OCI-LY3 (cell line): ENCODE data around the gene NQO2.
"Not testable (repeated sequence)": the region's sequence is repeated elsewhere in the genome, so short reads cannot be mapped to it uniquely, and the experiment has no call there.

Experiments
- H2AFZ ChIP-seq: fragments of 200-600, 300-600 bp; shearing (Covaris generic); 2 replicates; pipeline ENCODE4 v1.6.0; 2014; ENCODE audit warnings: antibody characterized with exemption, low read depth, low read length
- H3K27ac ChIP-seq: fragments of 200-600, 300-600 bp; sonication (generic); 2 replicates; pipeline ENCODE4 v1.5.1; 2014; ENCODE audit warnings: mild to moderate bottlenecking, low read length, moderate library complexity, mixed read lengths
- H3K27me3 ChIP-seq: fragments of 200-600, 300-600 bp; sonication (generic); 2 replicates; pipeline ENCODE4 v1.6.1; 2014; ENCODE audit warnings: low read depth, low read length, mixed read lengths
- H3K36me3 ChIP-seq: fragments of 200-600, 300-600 bp; sonication (generic); replicated peaks from 2 replicates; pipeline ENCODE3; 2014; ENCODE audit warnings: low read depth, low read length, mixed read lengths
- H3K4me1 ChIP-seq: fragments of 300-600, 200-600 bp; sonication (generic); 2 replicates; pipeline ENCODE4 v1.6.1; 2014; ENCODE audit warnings: low read length, mixed read lengths
- H3K4me2 ChIP-seq: fragments of 200-600, 300-600 bp; sonication (generic); 2 replicates; pipeline ENCODE4 v1.6.1; 2014; ENCODE audit warnings: low read length, mixed read lengths
- H3K4me3 ChIP-seq: fragments of 300-600, 200-600 bp; sonication (generic); 2 replicates; pipeline ENCODE4 v1.5.1; 2014; ENCODE audit warnings: antibody characterized with exemption, mild to moderate bottlenecking, low read length, moderate library complexity
- H3K79me2 ChIP-seq: fragments of 300-600, 200-600 bp; shearing (Covaris generic); 2 replicates; pipeline ENCODE4 v1.6.1; 2014; ENCODE audit warnings: mild to moderate bottlenecking, low read length, mixed read lengths
- H3K9ac ChIP-seq: fragments of 300-600, 200-600 bp; shearing (Covaris generic); 2 replicates; pipeline ENCODE4 v1.6.0; 2014; ENCODE audit warnings: mild to moderate bottlenecking, low read length, moderate library complexity
- H3K9me3 ChIP-seq: fragments of 200-600, 300-600 bp; shearing (Covaris generic); 2 replicates; pipeline ENCODE4 v1.6.1; 2014; ENCODE audit warnings: low read length, mixed read lengths; ENCODE audit not compliant: insufficient read depth
- H4K20me1 ChIP-seq: fragments of 200-600, 300-600 bp; sonication (generic); 2 replicates; pipeline ENCODE4 v1.6.1; 2016; ENCODE audit warnings: low read length, mixed read lengths; ENCODE audit not compliant: insufficient read depth
- EZH2phosphoT487 ChIP-seq: fragments of 200-600 bp; shearing (Covaris generic); IDR thresholded peaks from 2 replicates; pipeline ENCODE4 v1.6.1; 2018; ENCODE audit warnings: antibody characterized with exemption, mixed run types, low read depth
- TF ChIP-seq, protein P1 (sequence below): fragments of 200-600, 300-600 bp; sonication (generic); IDR thresholded peaks from 2 replicates; pipeline ENCODE4 v1.5.1; 2014; ENCODE audit warnings: antibody characterized with exemption, low read length, low read depth

NQO2 gene

GRCh38 chr6:3017304-3017703, 17.6 kb downstream of the NQO2 start:
- no peak overlapping the region for H3K9ac ChIP-seq
- no peak overlapping the region for H3K4me2 ChIP-seq
- no peaks in the 10 kb centered on the region for H4K20me1 ChIP-seq
- no peak overlapping the region for H3K4me3 ChIP-seq
- H3K27me3 ChIP-seq: no peaks in the 10 kb centered on the region
- H3K79me2 ChIP-seq: no peaks in the 10 kb centered on the region
- TF ChIP-seq, protein P1, sequence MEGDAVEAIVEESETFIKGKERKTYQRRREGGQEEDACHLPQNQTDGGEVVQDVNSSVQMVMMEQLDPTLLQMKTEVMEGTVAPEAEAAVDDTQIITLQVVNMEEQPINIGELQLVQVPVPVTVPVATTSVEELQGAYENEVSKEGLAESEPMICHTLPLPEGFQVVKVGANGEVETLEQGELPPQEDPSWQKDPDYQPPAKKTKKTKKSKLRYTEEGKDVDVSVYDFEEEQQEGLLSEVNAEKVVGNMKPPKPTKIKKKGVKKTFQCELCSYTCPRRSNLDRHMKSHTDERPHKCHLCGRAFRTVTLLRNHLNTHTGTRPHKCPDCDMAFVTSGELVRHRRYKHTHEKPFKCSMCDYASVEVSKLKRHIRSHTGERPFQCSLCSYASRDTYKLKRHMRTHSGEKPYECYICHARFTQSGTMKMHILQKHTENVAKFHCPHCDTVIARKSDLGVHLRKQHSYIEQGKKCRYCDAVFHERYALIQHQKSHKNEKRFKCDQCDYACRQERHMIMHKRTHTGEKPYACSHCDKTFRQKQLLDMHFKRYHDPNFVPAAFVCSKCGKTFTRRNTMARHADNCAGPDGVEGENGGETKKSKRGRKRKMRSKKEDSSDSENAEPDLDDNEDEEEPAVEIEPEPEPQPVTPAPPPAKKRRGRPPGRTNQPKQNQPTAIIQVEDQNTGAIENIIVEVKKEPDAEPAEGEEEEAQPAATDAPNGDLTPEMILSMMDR: no peak
- no peak for TF ChIP-seq EZH2phosphoT487
- H3K27ac ChIP-seq: no peak overlapping the region
- no peaks in the 10 kb centered on the region for H3K4me1 ChIP-seq
- no peak overlapping the region for H2AFZ ChIP-seq
- H3K9me3 ChIP-seq: no peaks in the 10 kb centered on the region
- peaks cover 7% of the 10 kb centered on the region for H3K36me3 ChIP-seq

DNA sequence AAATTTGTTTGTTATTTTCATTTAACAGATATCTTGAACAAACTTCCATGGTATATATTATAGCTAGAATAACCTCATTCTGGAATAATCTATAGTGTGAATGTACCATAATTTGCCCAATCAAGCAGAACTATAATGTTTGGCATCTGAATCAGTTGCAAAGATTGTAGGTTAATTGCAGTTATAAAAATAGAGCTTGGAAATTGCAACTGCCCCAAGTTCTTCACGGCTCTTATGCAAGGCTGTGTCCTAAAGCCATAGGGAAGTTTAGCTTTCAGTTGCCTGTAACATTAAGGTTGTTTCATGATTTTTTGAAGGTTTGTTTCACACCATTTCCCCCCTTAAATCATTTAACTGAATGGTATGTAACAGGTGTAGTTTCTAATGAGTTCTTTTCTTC, 19.4 kb downstream of the NQO2 start:
- H3K27me3 ChIP-seq: no peaks in the 10 kb centered on the region
- no peaks in the 10 kb centered on the region for H3K9me3 ChIP-seq
- no peaks in the 10 kb centered on the region for H3K36me3 ChIP-seq
- no peak overlapping the region for H3K27ac ChIP-seq
- H3K9ac ChIP-seq: no peak overlapping the region
- H3K4me1 ChIP-seq: peaks cover 8% of the 10 kb centered on the region
- H3K4me2 ChIP-seq: no peak overlapping the region
- TF ChIP-seq, protein P1: no peak
- TF ChIP-seq EZH2phosphoT487: no peak
- no peaks in the 10 kb centered on the region for H3K79me2 ChIP-seq
- no peak overlapping the region for H3K4me3 ChIP-seq
- no peaks in the 10 kb centered on the region for H4K20me1 ChIP-seq
- H2AFZ ChIP-seq: no peak overlapping the region

GRCh38 chr6:3019749-3020320, 20.1 kb downstream of the NQO2 start:
- TF ChIP-seq, protein P1: no peak
- Histone ChIP-seq H4K20me1 (no peaks in the 10 kb centered on the region), H3K79me2 (no peaks in the 10 kb centered on the region), H3K4me2 (no peak overlapping the region), H3K9me3 (no peaks in the 10 kb centered on the region), H3K27ac (no peak overlapping the region), H3K27me3 (no peaks in the 10 kb centered on the region), H3K4me3 (no peak overlapping the region), H3K4me1 (peaks cover 10% of the 10 kb centered on the region), H2AFZ (no peak overlapping the region), H3K9ac (no peak overlapping the region), H3K36me3 (no peaks in the 10 kb centered on the region)

GRCh38 chr6:3020976-3021598, 21.4 kb downstream of the NQO2 start:
- H3K27me3 ChIP-seq, H3K79me2 ChIP-seq, H3K9ac ChIP-seq, H3K9me3 ChIP-seq, H2AFZ ChIP-seq, H4K20me1 ChIP-seq, H3K4me2 ChIP-seq, H3K36me3 ChIP-seq, H3K27ac ChIP-seq, H3K4me3 ChIP-seq: not testable (repeated sequence)
- peaks cover 17% of the 10 kb centered on the region for H3K4me1 ChIP-seq
